PFSK-1 (cell line): ENCODE data around the gene HID1.

Experiments
- POLR2AphosphoS5 ChIP-seq: IDR thresholded peaks from 2 replicates; pipeline ENCODE4 v1.6.1; 2012; ENCODE audit warnings: low read depth, mild to moderate bottlenecking, control low read depth, low read length, moderate library complexity
- SIN3A ChIP-seq: IDR thresholded peaks from 2 replicates; pipeline ENCODE4 v1.6.1; 2012; ENCODE audit warnings: mild to moderate bottlenecking, low read length, moderate library complexity, borderline replicate concordance; ENCODE audit not compliant: insufficient read depth
- TAF1 ChIP-seq: IDR thresholded peaks from 2 replicates; pipeline ENCODE4 v1.6.1; 2012; ENCODE audit warnings: low read length, control low read depth, borderline replicate concordance; ENCODE audit not compliant: insufficient read depth
- TF ChIP-seq, protein P1 (sequence below), 2 experiments: IDR thresholded peaks; 2 replicates each; pipeline versions ENCODE4 v1.6.1 to v1.8.0; 2011 to 2012; ENCODE audit warnings: low read depth in 2 of 2, low read length in 2 of 2, control low read depth in 1 of 2, inconsistent platforms in 1 of 2, mild to moderate bottlenecking in 1 of 2, moderate library complexity in 1 of 2; ENCODE audit not compliant: insufficient read depth in 1 of 2

DNA sequence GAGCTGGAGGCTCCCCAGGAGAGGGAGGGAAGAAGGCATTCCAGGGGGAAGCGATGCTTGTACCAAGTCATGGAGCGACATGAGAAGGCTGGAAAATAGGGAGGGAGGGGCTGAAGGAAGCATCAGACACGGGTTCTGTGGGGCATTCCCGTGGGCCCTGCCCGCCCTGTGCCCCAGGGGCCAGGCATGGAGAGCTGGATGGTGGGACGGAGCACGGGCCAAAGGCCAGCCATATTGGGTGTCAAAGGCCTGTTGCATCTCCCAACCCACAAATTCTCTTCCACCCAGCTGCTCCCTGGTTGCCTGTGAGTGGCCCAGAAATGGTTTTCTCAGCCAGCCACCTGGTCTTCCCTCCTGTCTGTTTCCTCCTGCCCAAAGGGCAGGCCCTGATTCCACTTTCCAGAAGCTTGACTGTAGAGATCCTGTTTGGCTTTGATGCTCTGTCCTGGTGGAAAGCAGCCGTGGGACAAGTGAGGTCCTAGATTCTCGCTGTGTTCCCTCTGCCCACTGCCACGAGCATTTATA is 18.1 kb upstream of the HID1 start:
- TF ChIP-seq, protein P1, sequence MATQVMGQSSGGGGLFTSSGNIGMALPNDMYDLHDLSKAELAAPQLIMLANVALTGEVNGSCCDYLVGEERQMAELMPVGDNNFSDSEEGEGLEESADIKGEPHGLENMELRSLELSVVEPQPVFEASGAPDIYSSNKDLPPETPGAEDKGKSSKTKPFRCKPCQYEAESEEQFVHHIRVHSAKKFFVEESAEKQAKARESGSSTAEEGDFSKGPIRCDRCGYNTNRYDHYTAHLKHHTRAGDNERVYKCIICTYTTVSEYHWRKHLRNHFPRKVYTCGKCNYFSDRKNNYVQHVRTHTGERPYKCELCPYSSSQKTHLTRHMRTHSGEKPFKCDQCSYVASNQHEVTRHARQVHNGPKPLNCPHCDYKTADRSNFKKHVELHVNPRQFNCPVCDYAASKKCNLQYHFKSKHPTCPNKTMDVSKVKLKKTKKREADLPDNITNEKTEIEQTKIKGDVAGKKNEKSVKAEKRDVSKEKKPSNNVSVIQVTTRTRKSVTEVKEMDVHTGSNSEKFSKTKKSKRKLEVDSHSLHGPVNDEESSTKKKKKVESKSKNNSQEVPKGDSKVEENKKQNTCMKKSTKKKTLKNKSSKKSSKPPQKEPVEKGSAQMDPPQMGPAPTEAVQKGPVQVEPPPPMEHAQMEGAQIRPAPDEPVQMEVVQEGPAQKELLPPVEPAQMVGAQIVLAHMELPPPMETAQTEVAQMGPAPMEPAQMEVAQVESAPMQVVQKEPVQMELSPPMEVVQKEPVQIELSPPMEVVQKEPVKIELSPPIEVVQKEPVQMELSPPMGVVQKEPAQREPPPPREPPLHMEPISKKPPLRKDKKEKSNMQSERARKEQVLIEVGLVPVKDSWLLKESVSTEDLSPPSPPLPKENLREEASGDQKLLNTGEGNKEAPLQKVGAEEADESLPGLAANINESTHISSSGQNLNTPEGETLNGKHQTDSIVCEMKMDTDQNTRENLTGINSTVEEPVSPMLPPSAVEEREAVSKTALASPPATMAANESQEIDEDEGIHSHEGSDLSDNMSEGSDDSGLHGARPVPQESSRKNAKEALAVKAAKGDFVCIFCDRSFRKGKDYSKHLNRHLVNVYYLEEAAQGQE (IDR thresholded peaks at IDR 0.05; ENCODE audit: insufficient read depth in 1 of 2, low read depth in 2 of 2, low read length in 2 of 2), result no peak
- no peak for TF ChIP-seq TAF1
- TF ChIP-seq POLR2AphosphoS5, result no peak
- no peak for TF ChIP-seq SIN3A
